Activated CD8-positive, alpha-beta memory T cell treated with anti-CD3 and anti-CD28 coated beads, Interleukin-2, amount 50 U/mL, for 4 hours (primary cell): ENCODE data around the gene HRH4.

Experiments used
- DNase-seq: peaks from one replicate; pipeline ENCODE4 v3.0.0-alpha.2; 2020

The HRH4 gene

DNA sequence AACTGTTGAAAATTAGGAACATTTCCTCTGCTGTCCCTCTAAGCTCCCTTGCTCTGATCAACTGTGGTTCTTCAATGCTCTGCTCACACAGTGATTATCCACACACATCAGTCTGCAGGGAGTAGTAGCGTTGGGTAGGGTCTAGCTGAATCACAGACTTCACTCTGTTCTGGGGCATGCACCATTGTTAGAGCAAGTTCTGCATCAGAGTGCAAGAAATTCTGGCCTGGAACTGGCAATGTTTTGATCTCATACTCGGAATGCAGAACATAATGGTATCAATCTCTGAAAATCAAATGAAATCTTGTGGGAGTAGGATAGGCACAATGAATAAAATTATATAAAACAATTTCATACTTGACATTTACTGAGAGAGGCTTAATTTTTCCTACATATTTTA lies 55.3 kb downstream of the HRH4 start:
- no peak for DNase-seq

- no peak for DNase-seq
Observed at GRCh38 chr18:24516261-24516660, 55.8 kb downstream of the HRH4 start.

DNA sequence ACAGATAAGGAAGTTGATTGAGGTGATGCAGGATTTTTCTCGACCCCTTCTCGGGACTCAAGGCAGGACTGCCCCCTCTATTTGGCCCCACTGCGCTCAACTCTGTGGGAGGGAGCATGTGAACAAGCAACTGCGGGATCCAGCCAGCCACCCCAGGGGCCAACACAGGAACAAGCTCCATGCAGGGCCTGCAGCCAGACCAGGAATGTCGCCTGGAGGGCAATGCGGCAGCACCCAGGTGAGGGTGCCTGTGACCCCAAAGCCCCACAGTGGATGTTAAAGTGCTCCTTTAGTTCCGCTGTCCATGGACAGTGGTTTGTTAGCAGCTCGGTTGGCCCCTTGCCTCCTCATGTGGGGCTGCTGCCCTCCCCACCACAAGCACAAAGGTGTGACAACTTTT lies 57.1 kb downstream of the HRH4 start:
- no peak for DNase-seq

DNA sequence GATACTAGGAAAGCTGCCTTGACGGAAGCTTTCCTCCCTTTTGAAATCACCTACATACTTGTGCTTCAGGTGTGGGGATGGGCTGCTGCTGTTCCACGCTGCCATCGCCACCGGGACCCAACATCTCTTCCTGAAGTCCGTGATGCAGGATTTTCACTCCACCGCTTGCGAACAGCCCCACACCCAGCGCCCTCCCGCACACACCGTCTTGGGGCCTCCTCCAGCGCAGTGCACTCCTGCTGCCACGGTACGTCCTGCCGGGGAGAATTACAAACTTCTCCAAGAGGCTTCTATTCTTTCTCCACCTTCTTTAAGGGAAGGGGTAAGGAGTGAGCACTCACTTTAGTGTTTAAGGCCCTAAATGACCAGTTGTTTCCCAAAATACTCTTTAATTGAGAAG lies 58.2 kb downstream of the HRH4 start:
- no peak for DNase-seq
